ENCODE results near the gene RALGDS. TPM values are rescaled to one million over a fixed set of nuclear protein-coding genes. Genes with fewer than 3 reads are reported as not detected.
A peak's percentile ranks its signal among the peaks of the same experiment; 100 is the strongest.

RALGDS gene
- polyA plus RNA-seq, 1 donor (not counting 4 experiments of a cell fraction or from before 2014, with no cell fraction given): 22.6 TPM

DNA sequence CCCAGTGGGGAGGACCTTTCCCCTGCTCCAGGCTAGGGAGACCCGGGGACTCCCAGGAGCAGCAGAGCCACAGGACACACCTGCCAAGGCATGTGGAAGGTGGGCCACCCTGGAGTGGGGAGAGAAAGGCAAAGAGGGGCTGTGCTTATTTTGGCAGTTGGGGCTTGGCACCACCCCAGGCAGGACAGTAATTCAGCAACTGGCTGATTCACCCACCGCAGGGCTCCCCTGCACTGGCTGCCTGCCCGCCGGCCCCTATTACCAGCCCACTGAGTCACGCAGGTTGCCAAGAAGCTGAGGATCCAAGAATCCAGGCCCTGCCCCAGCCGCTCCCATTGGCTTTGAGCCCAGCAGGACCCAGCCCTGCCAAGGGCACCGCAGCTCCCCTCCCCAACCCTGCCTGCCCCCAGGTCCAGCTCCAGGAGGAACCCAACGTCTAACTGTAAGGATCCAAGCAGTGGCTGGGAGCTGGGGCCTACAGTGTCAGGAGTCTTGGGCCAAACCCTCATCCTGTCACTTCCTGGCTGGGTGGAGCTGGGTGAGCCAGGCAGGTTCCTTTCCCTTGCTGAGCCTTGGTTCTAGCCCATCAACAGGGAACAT is 14.2 kb upstream of the RALGDS start:
- Histone ChIP-seq H3K9ac (ENCODE audit: control insufficient read depth, extremely low read depth, insufficient read depth, low read length) (peak overlapping the region; percentile 78), H3K79me2 (ENCODE audit: control insufficient read depth, insufficient read depth, low read length) (peaks cover 17% of the 10 kb centered on the region), H3K9me3 (ENCODE audit: control insufficient read depth, low read depth, low read length) (no peaks in the 10 kb centered on the region), H3K4me3 (ENCODE audit: control insufficient read depth in 2 of 3, extremely low read depth in 1 of 3, insufficient read depth in 2 of 3, low read depth in 1 of 3, low read length in 3 of 3) (peak overlapping the region in 1 of 3 experiments; percentile 44), H2AFZ (ENCODE audit: control insufficient read depth, low read length) (no peak overlapping the region), H3K27me3 (ENCODE audit: control insufficient read depth, extremely low read depth, insufficient read depth, low read length) (peaks cover 3% of the 10 kb centered on the region), H3K9me1 (ENCODE audit: control insufficient read depth, extremely low read depth, insufficient read depth, low read length) (peaks cover 3% of the 10 kb centered on the region), H3K4me1 (ENCODE audit: control insufficient read depth, extremely low read depth, insufficient read depth, low read length) (peaks cover 33% of the 10 kb centered on the region), H4K20me1 (ENCODE audit: control insufficient read depth, extremely low read depth, insufficient read depth, low read length) (peaks cover 54% of the 10 kb centered on the region), H3K4me2 (ENCODE audit: control insufficient read depth, extremely low read depth, insufficient read depth, low read depth, low read length) (peak overlapping the region; percentile 79), H3K27ac (ENCODE audit: control insufficient read depth, insufficient read depth, low read length) (peak overlapping the region; percentile 85), H3K36me3 (ENCODE audit: control insufficient read depth in 2 of 2, extremely low read depth in 1 of 2, insufficient read depth in 2 of 2, low read length in 2 of 2) (peaks cover 0 to 5% of the 10 kb centered on the region in 2 experiments)
- dilution Hi-C loops (cut with MboI; ENCODE audit: extremely low pct_ligation_motif_present, low sequenced_read_pairs): no loop called here
- no peak for TF ChIP-seq EZH2 (IDR thresholded peaks at IDR 0.05; ENCODE audit: low read length)
- TF ChIP-seq, protein P1, sequence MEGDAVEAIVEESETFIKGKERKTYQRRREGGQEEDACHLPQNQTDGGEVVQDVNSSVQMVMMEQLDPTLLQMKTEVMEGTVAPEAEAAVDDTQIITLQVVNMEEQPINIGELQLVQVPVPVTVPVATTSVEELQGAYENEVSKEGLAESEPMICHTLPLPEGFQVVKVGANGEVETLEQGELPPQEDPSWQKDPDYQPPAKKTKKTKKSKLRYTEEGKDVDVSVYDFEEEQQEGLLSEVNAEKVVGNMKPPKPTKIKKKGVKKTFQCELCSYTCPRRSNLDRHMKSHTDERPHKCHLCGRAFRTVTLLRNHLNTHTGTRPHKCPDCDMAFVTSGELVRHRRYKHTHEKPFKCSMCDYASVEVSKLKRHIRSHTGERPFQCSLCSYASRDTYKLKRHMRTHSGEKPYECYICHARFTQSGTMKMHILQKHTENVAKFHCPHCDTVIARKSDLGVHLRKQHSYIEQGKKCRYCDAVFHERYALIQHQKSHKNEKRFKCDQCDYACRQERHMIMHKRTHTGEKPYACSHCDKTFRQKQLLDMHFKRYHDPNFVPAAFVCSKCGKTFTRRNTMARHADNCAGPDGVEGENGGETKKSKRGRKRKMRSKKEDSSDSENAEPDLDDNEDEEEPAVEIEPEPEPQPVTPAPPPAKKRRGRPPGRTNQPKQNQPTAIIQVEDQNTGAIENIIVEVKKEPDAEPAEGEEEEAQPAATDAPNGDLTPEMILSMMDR (optimal IDR thresholded peaks at IDR 0.05 in 1 of 3, IDR thresholded peaks at IDR 0.05 in 1 of 3, conservative IDR thresholded peaks at IDR 0.05 in 1 of 3; ENCODE audit: extremely low read depth in 1 of 3, insufficient read depth in 2 of 3, low read length in 3 of 3): no peak
- peak; percentile 93 for DNase-seq (ENCODE audit: low read depth, low spot score)
- FAIRE-seq: peak; percentile 73

DNA sequence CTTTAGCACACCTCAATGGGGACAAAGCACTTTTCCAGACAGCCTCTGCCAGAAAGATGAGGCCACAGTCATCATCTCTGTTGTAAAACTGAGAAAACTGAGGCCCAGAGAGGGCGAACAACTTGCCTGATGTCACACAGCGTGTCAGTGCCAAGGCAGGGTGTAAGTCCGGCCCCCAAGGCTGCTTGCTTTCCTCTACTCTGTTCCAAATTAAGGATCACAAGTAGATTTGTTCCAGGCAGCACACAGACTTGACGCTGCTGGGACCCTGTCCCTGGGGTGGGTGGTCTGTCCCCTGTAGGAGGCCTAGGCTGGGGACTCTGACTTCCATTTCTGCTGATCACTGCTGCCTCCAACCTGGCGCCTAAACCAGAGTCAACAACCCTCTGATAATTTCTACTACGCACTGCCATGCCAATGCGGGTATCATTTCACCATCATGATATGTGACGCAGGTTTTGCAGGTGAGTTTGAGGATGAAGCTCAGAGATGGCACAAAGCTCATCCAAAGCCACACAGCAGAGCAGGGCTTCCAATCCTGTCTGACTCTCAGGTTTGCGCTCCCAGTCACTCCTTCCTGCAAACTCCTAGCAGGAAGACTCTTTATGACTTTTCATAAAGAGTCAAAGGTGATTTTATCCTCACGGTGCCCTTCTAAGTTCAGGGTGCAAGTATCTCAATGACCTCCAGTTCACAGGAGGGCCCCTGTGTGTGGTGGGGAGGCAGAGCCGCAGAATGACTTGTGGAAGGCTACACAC is 13.5 kb upstream of the RALGDS start:
- H3K79me2 ChIP-seq (ENCODE audit: control insufficient read depth, insufficient read depth, low read length): peaks cover 16% of the 10 kb centered on the region
- H4K20me1 ChIP-seq (ENCODE audit: control insufficient read depth, extremely low read depth, insufficient read depth, low read length): peaks cover 53% of the 10 kb centered on the region
- peak overlapping the region in 1 of 3 experiments; percentile 46 for H3K4me3 ChIP-seq (ENCODE audit: control insufficient read depth in 2 of 3, extremely low read depth in 1 of 3, insufficient read depth in 2 of 3, low read depth in 1 of 3, low read length in 3 of 3)
- H3K36me3 ChIP-seq (ENCODE audit: control insufficient read depth in 2 of 2, extremely low read depth in 1 of 2, insufficient read depth in 2 of 2, low read length in 2 of 2): peaks cover 0 to 5% of the 10 kb centered on the region in 2 experiments
- H3K9ac ChIP-seq (ENCODE audit: control insufficient read depth, extremely low read depth, insufficient read depth, low read length): peak overlapping the region; percentile 78
- TF ChIP-seq EZH2 (IDR thresholded peaks at IDR 0.05; ENCODE audit: low read length): no peak
- TF ChIP-seq, protein P1 (optimal IDR thresholded peaks at IDR 0.05 in 1 of 3, IDR thresholded peaks at IDR 0.05 in 1 of 3, conservative IDR thresholded peaks at IDR 0.05 in 1 of 3; ENCODE audit: extremely low read depth in 1 of 3, insufficient read depth in 2 of 3, low read length in 3 of 3): no peak
- peaks cover 3% of the 10 kb centered on the region for H3K27me3 ChIP-seq (ENCODE audit: control insufficient read depth, extremely low read depth, insufficient read depth, low read length)
- no peaks in the 10 kb centered on the region for H3K9me3 ChIP-seq (ENCODE audit: control insufficient read depth, low read depth, low read length)
- H3K4me2 ChIP-seq (ENCODE audit: control insufficient read depth, extremely low read depth, insufficient read depth, low read depth, low read length): peak overlapping the region; percentile 79
- dilution Hi-C loops (cut with MboI; ENCODE audit: extremely low pct_ligation_motif_present, low sequenced_read_pairs): no loop called here
- H3K27ac ChIP-seq (ENCODE audit: control insufficient read depth, insufficient read depth, low read length): peak overlapping the region; percentile 85
- H3K9me1 ChIP-seq (ENCODE audit: control insufficient read depth, extremely low read depth, insufficient read depth, low read length): peaks cover 3% of the 10 kb centered on the region
- FAIRE-seq: no peak
- no peak overlapping the region for H2AFZ ChIP-seq (ENCODE audit: control insufficient read depth, low read length)
- peaks cover 33% of the 10 kb centered on the region for H3K4me1 ChIP-seq (ENCODE audit: control insufficient read depth, extremely low read depth, insufficient read depth, low read length)
- DNase-seq (ENCODE audit: low read depth, low spot score): no peak
